NOMO-1 treated with DMSO at 0.1 percent for 48 hours (cell line): ENCODE measurements around the gene RMDN2.
"Not testable (repeated sequence)": the region's sequence is repeated elsewhere in the genome, so short reads cannot be mapped to it uniquely, and the experiment has no call there.

Source experiments
- DNase-seq: peaks from one replicate; lab custom pipeline; 2025; ENCODE audit not compliant: unreplicated experiment; lab: John Stamatoyannopoulos, UW

The RMDN2 gene

DNA sequence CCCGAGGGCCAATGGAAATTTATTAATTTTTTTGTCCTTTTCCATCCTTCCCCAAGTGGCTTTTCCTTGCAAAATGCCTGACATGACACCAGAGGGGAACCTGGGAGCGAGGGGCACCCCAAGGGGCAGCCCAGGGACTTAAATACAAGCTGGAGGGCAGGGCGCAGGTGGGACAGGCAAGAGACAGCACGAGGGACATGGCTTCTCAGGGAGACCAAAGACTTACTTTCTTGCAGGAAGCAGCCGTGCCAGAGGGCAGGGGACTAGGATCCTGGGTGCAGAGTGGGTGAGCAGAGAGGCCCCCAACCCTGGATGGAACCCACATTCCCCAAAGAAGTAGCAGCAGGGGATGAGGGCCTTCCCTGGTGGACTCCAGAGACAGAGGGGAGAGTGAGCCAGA lies 5.3 kb downstream of the RMDN2 start:
- DNase-seq, result not testable (repeated sequence)

DNA sequence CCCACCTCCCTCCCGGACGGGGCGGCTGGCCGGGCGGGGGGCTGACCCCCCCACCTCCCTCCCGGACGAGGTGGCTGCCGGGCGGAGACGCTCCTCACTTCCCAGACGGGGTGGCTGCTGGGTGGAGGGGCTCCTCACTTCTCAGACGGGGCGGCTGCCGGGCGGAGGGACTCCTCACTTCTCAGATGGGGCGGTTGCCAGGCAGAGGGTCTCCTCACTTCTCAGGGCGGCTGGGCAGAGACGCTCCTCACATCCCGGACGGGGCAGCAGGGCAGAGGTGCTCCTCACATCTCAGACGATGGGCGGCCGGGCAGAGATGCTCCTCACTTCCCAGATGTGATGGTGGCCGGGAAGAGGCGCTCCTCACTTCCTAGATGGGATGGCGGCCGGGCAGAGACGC lies 7.8 kb downstream of the RMDN2 start:
- not testable (repeated sequence) for DNase-seq

DNA sequence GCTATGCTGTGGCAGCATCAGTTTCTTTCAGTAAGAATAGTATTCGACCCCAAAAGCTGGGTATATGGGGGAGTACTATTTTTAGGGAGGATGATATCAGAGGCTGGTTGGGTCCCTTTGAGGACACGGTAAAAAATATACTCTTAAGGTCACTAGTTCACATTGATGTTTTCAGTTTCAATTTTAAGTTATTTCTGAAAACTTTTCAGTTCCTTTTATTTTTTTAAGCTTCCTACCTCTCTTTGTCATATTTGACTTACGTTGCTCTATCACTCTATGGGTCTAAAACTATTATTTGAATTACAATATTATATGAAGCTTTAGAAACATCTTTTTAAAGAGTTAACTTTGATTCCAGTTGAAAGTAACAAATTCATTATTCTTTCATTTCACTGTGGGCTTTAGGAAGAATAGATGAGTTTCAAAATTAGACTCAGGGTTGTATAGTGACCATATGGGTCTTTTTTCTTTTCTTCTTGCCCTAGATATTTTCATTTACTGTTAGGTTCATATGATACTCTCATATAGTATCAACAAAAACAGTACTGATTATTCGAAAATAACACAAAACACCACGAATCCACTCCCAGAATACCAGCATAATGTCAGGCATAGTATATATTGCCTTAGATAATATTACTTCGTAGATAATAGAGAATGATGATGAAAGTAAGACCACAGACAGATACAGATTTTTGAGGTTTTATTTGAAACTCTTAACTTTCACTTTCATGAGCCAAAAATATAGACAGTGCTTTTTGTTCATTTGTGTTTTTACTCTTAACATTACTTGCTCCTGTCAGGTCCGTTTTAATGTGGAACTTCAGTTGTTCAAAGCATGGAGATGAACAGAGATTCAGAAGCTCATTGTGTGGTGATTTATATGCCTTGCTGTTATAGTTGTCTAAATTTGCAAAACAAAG lies 9.8 kb downstream of the RMDN2 start:
- peak; percentile 61 for DNase-seq

DNA sequence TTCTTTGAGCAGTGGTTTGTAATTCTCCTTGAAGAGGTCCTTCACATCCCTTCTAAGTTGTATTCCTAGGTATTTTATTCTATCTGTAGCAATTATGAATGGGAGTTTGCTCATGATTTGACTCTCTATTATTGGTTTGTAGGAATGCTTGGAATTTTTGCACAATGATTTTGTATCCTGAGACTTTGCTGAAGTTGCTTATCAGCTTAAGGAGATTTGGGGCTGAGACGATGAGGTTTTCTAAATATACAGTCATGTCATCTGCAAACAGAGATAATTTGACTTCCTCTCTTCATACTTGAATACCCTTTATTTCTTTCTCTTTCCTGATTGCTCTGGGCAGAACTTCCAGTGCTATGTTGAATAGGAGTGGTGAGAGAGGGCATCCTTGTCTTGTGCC lies 12.5 kb downstream of the RMDN2 start:
- not testable (repeated sequence) for DNase-seq

DNA sequence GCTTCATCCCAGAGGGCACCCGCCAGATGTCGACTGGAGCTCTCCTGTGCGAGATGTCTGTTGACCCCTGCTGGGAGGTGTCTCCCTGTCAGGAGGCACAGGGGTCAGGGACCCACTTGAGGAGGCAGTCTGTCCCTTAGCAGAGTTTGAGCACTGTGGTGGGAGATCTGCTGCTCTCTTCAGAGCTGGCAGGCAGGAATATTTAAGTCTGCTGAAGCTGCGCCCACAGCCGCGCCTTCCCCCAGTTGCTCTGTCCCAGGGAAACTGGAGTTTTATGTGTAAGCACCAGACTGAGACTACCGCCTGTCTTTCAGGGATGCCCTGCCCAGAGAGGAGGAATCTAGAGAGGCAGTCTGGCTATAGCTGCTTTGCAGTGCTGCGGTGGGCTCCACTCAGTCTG lies 16.2 kb downstream of the RMDN2 start:
- not testable (repeated sequence) for DNase-seq

DNA sequence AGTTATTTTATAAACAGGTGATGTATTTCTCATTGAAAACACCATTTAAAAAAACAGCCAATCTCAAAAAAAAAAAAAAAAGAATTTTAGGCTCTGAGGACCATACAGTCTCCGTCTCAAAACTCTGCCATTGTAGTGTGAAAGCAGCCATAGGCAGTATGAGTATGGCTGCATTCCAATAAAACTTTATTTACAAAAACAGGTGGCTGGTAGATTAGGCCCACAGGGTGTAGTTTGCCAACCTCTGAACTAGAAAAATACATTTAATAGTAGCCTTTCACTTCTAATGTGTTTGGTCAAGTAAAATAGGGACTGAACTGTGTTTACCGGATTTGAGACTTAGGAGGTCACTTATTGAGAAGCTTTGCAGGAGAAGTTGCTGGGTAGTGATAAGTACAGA lies 19.2 kb downstream of the RMDN2 start:
- no peak for DNase-seq

DNA sequence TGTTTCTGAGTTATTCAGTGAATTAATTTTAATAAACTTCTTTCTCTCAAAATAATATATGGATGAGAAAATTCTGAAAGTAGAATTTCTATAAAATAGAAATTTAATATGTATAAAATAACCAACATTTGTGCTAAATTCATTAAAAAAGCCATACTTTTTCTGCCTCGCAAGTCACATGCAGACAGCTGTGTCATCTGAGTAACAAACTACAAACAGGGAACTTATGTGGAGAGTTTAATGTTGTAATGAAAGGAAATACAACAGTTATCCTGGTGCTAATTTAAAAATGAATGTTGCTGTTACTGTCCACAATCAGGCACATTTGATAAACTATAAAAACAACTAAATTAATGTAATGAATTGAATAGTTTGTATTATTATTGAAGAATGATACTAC lies 22.2 kb downstream of the RMDN2 start:
- no peak for DNase-seq

DNA sequence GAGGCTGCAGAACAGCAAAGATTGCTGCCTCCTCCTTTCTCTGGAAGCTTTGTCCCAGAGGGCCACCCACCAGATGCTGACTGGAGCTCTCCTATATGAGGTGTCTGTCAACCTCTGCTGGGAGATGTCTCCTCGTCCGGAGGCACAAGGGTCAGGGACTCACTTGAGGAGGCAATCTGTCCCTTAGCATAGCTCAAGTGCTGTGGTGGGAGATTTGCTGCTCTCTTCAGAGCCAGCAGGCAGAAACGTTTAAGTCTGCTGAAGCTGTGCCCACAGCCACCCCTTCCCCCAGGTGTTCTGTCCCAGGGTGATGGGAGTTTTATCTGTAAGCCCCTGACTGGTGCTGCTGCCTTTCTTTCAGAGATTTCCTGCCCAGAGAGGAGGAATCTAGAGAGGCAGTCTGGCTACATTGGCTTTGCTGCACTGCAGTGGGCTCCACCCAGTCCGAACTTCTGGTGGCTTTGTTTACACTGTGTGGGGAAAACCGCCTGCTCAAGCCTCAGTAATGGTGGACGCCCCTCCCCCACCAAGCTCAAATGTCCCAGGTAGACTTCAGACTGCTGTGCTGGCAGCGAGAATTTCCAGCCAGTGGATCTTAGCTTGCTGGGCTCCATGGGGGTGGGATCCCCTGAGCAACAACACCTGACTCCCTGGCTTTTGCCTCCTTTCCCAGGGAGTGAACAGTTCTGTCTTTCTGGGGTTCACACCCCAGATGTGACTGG lies 37.1 kb downstream of the RMDN2 start:
- not testable (repeated sequence) for DNase-seq

DNA sequence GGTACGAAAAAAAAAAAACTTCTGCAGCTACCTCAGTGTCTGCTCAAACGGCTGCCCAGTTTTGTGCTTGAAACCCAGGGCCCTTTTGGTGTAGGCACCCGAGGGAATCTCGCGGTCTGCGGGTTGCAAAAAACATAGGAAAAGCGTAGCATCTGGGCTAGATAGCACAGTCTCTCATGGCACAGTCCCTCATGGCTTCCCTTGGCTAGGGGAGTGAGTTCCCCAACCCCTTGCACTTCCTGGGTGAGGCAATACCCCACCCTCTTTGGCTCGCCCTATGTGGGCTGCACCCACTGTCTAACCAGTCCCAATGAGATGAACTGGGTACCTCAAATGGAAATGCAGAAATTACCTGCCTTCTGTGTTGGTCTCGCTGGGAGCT lies 37.6 kb downstream of the RMDN2 start:
- DNase-seq, result not testable (repeated sequence)

DNA sequence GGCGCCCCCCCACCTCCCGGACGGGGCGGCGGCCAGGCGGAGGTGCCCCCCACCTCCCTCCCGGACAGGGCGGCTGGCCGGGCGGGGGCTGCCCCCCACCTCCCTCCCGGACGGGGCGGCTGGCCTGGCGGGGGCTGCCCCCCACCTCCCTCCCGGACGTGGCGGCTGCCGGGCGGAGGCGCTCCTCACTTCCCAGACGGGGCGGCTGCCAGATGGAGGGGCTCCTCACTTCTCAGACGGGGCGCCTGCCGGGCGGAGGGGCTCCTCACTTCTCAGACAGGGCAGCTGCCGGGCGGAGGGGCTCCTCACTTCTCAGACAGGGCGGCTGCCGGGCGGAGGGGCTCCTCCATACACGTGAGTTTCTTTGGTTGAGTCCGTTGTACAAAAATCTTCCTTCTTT lies 38.8 kb downstream of the RMDN2 start:
- DNase-seq, result not testable (repeated sequence)

DNA sequence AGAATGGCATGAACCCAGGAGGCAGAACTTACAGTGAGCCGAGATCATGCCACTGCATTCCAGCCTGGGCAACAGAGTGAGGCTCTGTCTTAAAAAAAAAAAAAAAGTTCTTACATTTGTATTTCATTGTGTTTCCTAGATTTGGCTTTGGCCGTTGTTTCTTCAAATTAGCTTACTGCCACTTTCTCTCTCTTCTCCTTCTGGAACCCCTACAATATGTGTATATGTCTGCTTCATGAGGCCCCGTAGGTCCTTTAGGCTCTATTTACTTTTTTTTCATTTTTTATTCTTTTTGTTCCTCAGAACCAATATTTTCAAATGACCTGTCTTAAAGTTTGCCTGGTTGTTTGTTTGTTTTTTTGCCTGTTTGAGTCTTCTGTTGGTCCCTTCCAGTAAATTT lies 41.2 kb downstream of the RMDN2 start:
- no peak for DNase-seq

DNA sequence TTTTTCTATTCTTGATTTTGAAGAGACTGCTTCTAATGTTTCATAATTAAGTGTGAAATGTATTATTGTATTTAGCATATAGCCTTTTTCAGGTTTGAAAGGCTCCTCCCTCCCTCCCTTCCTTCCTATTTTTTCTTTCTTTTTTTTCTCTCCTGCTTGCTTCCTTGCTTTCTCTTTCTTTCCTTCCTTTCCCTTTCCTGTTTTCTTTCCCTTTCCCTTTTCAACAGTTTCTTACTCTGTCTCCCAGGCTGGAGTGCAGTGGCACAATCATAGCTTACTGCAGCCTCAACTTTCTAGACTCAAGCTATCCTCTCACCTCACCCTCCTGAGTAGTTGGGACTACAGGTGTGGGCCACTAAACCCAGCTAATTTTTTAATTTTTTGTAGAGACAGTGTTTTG lies 44.6 kb downstream of the RMDN2 start:
- DNase-seq, result no peak

DNA sequence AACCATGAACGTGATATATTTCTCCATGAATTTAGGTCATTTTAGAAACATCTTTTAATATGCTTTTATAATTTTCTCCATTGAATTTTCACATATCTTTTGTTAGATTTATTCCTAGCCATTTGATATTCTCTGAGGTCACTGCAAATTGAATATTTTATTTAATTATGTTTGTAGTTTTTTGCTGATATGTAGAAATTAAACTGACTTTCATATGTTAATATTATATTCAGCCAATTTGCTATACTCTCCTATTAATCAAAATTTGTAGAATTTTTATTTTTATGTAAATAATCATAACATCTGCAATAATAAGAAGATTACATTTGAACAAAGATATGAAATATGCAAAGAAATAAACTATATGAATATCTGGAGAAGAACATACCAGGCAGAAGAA lies 46.9 kb downstream of the RMDN2 start:
- DNase-seq, result no peak

DNA sequence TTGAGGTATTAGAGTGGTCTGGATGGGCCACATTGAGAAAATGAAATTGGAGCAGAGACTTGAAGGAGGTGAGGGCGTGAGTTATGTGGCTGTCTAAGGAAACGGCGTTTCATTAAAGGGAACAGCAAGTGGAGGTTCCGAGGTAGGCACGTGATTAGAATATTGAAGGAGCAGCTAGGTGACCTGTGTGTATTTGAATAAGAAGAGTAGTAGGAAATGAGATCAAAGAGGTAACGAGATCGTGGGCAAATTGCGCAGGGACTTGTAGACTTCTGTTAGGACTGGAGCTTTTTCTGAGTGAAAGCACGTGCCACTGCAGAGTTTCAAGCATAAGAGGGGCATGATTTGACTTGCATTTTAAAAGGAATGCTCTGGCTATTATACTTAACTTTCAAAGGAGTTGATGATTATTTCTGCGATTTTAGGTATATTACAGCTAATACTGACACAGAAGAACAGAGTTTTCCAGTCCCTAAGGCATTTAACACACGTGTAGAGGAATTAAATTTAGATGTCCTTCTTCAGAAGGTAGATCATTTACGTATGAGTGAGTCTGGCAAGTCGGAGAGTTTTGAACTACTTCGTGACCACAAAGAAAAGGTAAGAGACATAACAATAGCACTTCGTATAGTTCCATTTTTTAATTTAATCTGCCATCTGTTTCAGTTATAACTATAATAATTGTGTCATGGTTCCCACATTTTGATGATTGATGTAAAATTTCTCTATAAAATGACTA lies 48.7 kb downstream of the RMDN2 start:
- DNase-seq, result no peak

DNA sequence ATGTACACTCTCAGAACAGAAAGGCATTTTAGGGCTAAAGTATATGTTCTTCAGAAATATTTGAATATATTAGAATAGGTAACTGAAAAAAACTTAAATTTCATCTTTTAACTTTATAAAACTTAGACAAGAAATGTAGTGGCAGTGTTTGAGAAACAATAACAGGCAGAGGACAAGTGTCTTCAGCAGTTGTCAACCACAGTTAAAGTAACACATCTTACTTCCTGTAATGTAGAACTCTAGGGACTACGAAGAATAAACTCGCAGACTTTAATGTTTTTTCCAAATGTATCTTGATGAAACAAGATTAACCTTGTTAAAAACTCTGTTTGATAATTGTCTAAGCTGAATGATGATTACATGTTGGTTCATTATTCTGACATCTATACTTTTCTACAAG lies 50.7 kb downstream of the RMDN2 start:
- DNase-seq, result no peak

DNA sequence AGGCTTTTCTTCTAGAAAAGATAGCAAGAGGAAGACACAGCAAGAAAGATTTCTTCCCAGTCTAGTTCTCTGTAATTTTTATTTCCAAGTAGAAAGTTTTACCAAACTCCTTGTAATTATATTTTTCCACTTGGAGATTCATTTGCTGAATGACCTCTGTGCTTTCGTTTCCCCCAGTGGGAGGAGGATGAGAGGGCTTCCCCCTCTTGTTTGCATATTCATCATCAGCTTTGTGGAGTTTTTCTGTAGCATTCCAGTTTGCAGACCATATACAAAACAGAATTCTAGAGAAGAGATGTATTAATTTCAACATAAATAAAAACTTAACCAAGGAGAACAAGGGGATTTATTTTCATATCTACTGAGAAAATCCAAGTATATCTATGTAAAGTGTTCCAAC lies 51.3 kb downstream of the RMDN2 start:
- DNase-seq, result no peak

DNA sequence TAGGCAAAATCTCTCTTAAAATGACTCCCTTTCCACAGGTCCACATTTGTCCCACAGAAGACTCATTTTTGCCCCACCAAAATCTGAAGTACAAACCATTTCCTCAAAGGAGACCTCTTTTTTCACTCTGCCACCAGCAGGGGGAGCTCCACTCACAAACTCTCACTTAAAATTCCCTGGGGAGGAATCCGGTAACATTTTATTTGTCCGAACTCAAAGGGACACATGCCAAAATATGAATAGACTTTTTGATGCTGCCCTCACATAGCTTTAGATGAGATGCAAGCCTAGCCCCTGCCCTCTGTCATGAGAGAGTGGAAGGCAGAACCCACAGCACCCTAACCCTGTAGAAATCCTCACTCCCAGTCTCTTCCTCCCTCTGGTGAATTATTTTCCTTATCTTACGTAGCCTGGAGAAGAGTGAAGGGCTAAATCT lies 57.1 kb downstream of the RMDN2 start:
- DNase-seq, result peak; percentile 21

DNA sequence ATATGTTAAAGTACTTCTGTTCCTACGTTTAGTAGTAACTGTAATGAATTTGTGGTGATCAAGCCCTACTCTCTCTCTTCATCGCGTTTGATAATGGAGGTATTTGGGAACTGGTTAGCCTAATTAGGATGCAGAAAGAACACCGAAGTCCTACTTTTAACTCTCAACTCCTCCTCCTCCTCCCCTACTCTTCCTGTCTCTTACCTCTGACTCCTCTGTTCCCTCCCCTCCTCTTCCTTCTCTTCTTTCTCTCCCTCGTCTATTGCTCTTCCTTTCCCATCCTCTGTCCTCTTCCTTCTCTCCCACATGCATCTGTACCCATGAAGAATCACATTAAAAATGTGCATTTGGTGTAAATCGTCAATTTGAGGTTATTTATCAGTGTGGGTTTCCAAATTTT lies 57.8 kb downstream of the RMDN2 start:
- no peak for DNase-seq

DNA sequence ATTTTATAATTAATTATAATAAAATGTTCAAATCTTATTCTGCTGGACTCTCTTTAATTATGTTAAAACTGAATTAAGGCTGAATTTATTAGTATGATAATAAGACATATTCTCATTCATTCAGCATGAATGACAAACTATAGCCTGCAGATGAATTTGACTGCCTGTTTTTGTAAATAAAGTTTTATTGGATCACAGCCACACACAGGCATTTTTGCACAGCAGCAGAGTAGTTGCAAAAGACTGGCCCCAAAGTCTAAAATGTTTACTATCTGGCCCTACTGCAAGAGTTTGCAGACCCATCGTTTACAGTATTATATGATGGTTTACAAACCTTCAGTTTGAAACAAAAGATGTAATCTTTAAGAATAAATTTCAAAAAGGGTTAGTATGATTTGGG lies 58.6 kb downstream of the RMDN2 start:
- no peak for DNase-seq

DNA sequence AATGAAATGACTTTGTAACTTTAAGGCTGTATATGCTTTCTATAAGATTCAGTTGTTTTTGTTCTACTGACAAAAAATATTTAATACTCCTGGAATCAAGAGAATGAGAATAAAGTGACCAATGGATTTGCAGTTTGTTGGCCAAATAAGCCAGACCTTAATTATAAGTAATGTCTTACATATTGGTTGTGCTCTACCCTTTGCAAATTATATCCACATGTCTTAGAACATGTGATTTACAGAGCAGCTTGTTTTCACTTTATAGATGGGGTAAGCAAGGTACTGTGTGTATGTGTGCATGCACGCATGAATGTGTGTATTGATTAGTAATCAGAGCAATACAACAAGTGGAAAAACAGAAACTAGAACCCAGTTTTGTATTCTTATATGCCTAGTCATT lies 59.1 kb downstream of the RMDN2 start:
- DNase-seq, result no peak

DNA sequence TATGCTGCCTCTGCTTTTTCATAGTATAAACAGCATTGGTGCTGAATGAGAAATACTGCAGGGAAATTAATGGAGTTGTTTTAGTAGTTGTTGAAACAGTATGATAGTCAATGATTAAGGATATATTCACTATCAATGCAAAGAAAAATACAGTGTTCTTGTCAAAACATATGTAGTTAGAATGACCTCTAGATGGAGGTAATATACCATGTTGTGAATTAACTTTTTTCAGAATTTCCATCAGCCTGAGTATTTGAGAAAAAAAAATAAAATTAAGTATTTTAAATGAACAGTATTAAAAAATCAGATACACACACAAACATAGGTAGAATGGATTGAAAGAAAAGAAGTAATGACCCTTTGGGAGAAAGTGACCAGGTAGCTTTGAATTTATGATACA lies 59.5 kb downstream of the RMDN2 start:
- peak; percentile 3 for DNase-seq

DNA sequence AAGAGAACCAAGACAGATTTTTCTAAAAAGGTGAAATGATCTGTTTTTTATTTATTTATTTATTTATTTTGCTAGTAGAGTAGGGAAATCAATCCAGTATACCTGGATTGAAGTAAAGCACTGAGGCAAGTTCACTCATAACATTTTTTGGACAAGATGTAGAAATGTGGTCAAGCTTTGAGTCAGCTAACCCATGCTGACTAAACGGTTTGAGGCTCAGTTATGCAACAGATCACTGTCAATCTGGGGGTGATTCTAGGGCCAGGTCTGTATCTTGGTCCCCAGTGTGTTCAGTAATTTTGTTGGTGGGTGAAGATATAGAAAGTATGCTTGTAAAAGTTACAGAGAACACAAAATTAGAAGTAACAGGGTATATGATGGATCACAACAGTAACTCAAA lies 60.2 kb downstream of the RMDN2 start:
- peak; percentile 56 for DNase-seq
